ENCODE data around the gene BANP.
"Not testable (repeated sequence)": the region's sequence is repeated elsewhere in the genome, so short reads cannot be mapped to it uniquely, and the experiment has no call there.

Gene BANP

GRCh38 chr16:88110875-88111494 lies 159.8 kb downstream of the BANP start:
- not testable (repeated sequence) for H2AFZ ChIP-seq (ENCODE audit: low read length, unreplicated experiment); H3K36me3 ChIP-seq (ENCODE audit: insufficient read depth, low read length); H3K4me3 ChIP-seq (ENCODE audit: low read depth, low read length); H3K79me2 ChIP-seq (ENCODE audit: control insufficient read depth, insufficient read depth, low read length, unreplicated experiment); H3K27ac ChIP-seq (ENCODE audit: low read depth, low read length); H3K27me3 ChIP-seq (ENCODE audit: insufficient read depth, low read length); H3K4me1 ChIP-seq (ENCODE audit: control insufficient read depth, insufficient read depth, low read length, unreplicated experiment)

GRCh38 chr16:88111976-88112375 lies 160.7 kb downstream of the BANP start:
- H3K4me1 ChIP-seq (ENCODE audit: control insufficient read depth, insufficient read depth, low read length, unreplicated experiment); H3K27me3 ChIP-seq (ENCODE audit: insufficient read depth, low read length): not testable (repeated sequence)

GRCh38 chr16:88113545-88114045 lies 162.4 kb downstream of the BANP start:
- peaks cover 4% of the 10 kb centered on the region for H3K4me1 ChIP-seq (ENCODE audit: control insufficient read depth, insufficient read depth, low read length, unreplicated experiment)
- no peak overlapping the region for H3K4me3 ChIP-seq (ENCODE audit: low read depth, low read length)
- H3K79me2 ChIP-seq (ENCODE audit: control insufficient read depth, insufficient read depth, low read length, unreplicated experiment), result no peaks in the 10 kb centered on the region
- no peaks in the 10 kb centered on the region for H3K36me3 ChIP-seq (ENCODE audit: insufficient read depth, low read length)
- no peak overlapping the region for H3K27ac ChIP-seq (ENCODE audit: low read depth, low read length)
- H3K27me3 ChIP-seq (ENCODE audit: insufficient read depth, low read length), result no peaks in the 10 kb centered on the region
- no peak overlapping the region for H2AFZ ChIP-seq (ENCODE audit: low read length, unreplicated experiment)

More at GRCh38 chr16:88111976-88112375, 160.7 kb downstream of the BANP start:
- not testable (repeated sequence) for H3K4me3 ChIP-seq (ENCODE audit: low read depth, low read length); H3K27ac ChIP-seq (ENCODE audit: low read depth, low read length); H3K79me2 ChIP-seq (ENCODE audit: control insufficient read depth, insufficient read depth, low read length, unreplicated experiment); H3K36me3 ChIP-seq (ENCODE audit: insufficient read depth, low read length); H2AFZ ChIP-seq (ENCODE audit: low read length, unreplicated experiment)

- not testable (repeated sequence) for H3K36me3 ChIP-seq (ENCODE audit: insufficient read depth, low read length); H3K4me1 ChIP-seq (ENCODE audit: control insufficient read depth, insufficient read depth, low read length, unreplicated experiment); H3K27me3 ChIP-seq (ENCODE audit: insufficient read depth, low read length); H3K27ac ChIP-seq (ENCODE audit: low read depth, low read length); H3K79me2 ChIP-seq (ENCODE audit: control insufficient read depth, insufficient read depth, low read length, unreplicated experiment); H3K4me3 ChIP-seq (ENCODE audit: low read depth, low read length); H2AFZ ChIP-seq (ENCODE audit: low read length, unreplicated experiment)
Measured at GRCh38 chr16:88114541-88115228, 163.5 kb downstream of the BANP start.

GRCh38 chr16:88116121-88116520 lies 164.9 kb downstream of the BANP start:
- no peak overlapping the region for H3K27ac ChIP-seq (ENCODE audit: low read depth, low read length)
- H2AFZ ChIP-seq (ENCODE audit: low read length, unreplicated experiment), result no peak overlapping the region
- H3K79me2 ChIP-seq (ENCODE audit: control insufficient read depth, insufficient read depth, low read length, unreplicated experiment), result no peaks in the 10 kb centered on the region
- H3K36me3 ChIP-seq (ENCODE audit: insufficient read depth, low read length), result no peaks in the 10 kb centered on the region
- peaks cover 9% of the 10 kb centered on the region for H3K4me1 ChIP-seq (ENCODE audit: control insufficient read depth, insufficient read depth, low read length, unreplicated experiment)
- no peaks in the 10 kb centered on the region for H3K27me3 ChIP-seq (ENCODE audit: insufficient read depth, low read length)
- H3K4me3 ChIP-seq (ENCODE audit: low read depth, low read length), result no peak overlapping the region

GRCh38 chr16:88117476-88117868 lies 166.2 kb downstream of the BANP start:
- H3K36me3 ChIP-seq (ENCODE audit: insufficient read depth, low read length), result no peaks in the 10 kb centered on the region
- H3K79me2 ChIP-seq (ENCODE audit: control insufficient read depth, insufficient read depth, low read length, unreplicated experiment), result no peaks in the 10 kb centered on the region
- H3K27ac ChIP-seq (ENCODE audit: low read depth, low read length), result no peak overlapping the region
- no peak overlapping the region for H3K4me3 ChIP-seq (ENCODE audit: low read depth, low read length)
- no peaks in the 10 kb centered on the region for H3K27me3 ChIP-seq (ENCODE audit: insufficient read depth, low read length)
- H3K4me1 ChIP-seq (ENCODE audit: control insufficient read depth, insufficient read depth, low read length, unreplicated experiment), result peaks cover 9% of the 10 kb centered on the region
- H2AFZ ChIP-seq (ENCODE audit: low read length, unreplicated experiment), result no peak overlapping the region

GRCh38 chr16:88118376-88118775 lies 167.1 kb downstream of the BANP start:
- no peaks in the 10 kb centered on the region for H3K36me3 ChIP-seq (ENCODE audit: insufficient read depth, low read length)
- H2AFZ ChIP-seq (ENCODE audit: low read length, unreplicated experiment), result no peak overlapping the region
- H3K4me3 ChIP-seq (ENCODE audit: low read depth, low read length), result no peak overlapping the region
- H3K79me2 ChIP-seq (ENCODE audit: control insufficient read depth, insufficient read depth, low read length, unreplicated experiment), result no peaks in the 10 kb centered on the region
- no peaks in the 10 kb centered on the region for H3K27me3 ChIP-seq (ENCODE audit: insufficient read depth, low read length)
- peak overlapping the region; percentile 49; the same call in 1 of the 2 replicates for H3K27ac ChIP-seq (ENCODE audit: low read depth, low read length)
- peaks cover 9% of the 10 kb centered on the region for H3K4me1 ChIP-seq (ENCODE audit: control insufficient read depth, insufficient read depth, low read length, unreplicated experiment)

- Histone ChIP-seq H3K4me3 (ENCODE audit: low read depth, low read length) (0 out of 2 replicates have a peak overlapping the region, but pooled peaks have one; percentile 7), H3K27ac (ENCODE audit: low read depth, low read length) (peak overlapping the region; percentile 66)
- not testable (repeated sequence) for H3K36me3 ChIP-seq (ENCODE audit: insufficient read depth, low read length); H3K27me3 ChIP-seq (ENCODE audit: insufficient read depth, low read length); H3K79me2 ChIP-seq (ENCODE audit: control insufficient read depth, insufficient read depth, low read length, unreplicated experiment); H2AFZ ChIP-seq (ENCODE audit: low read length, unreplicated experiment); H3K4me1 ChIP-seq (ENCODE audit: control insufficient read depth, insufficient read depth, low read length, unreplicated experiment)
Measured at GRCh38 chr16:88118852-88119741, 167.9 kb downstream of the BANP start.

GRCh38 chr16:88119881-88120751 lies 168.9 kb downstream of the BANP start:
- H3K27ac ChIP-seq (ENCODE audit: low read depth, low read length); H3K4me3 ChIP-seq (ENCODE audit: low read depth, low read length); H3K4me1 ChIP-seq (ENCODE audit: control insufficient read depth, insufficient read depth, low read length, unreplicated experiment); H3K36me3 ChIP-seq (ENCODE audit: insufficient read depth, low read length); H3K27me3 ChIP-seq (ENCODE audit: insufficient read depth, low read length); H3K79me2 ChIP-seq (ENCODE audit: control insufficient read depth, insufficient read depth, low read length, unreplicated experiment); H2AFZ ChIP-seq (ENCODE audit: low read length, unreplicated experiment): not testable (repeated sequence)

- peaks cover 9% of the 10 kb centered on the region for H3K4me1 ChIP-seq (ENCODE audit: control insufficient read depth, insufficient read depth, low read length, unreplicated experiment)
- no peak overlapping the region for H2AFZ ChIP-seq (ENCODE audit: low read length, unreplicated experiment)
- H3K4me3 ChIP-seq (ENCODE audit: low read depth, low read length), result no peak overlapping the region
- H3K27ac ChIP-seq (ENCODE audit: low read depth, low read length), result no peak overlapping the region
- no peaks in the 10 kb centered on the region for H3K36me3 ChIP-seq (ENCODE audit: insufficient read depth, low read length)
- no peaks in the 10 kb centered on the region for H3K27me3 ChIP-seq (ENCODE audit: insufficient read depth, low read length)
- H3K79me2 ChIP-seq (ENCODE audit: control insufficient read depth, insufficient read depth, low read length, unreplicated experiment), result no peaks in the 10 kb centered on the region
Measured at GRCh38 chr16:88120812-88121211, 169.6 kb downstream of the BANP start.
